ENCODE results near the gene VPS8. TPM values are rescaled to one million over a fixed set of nuclear protein-coding genes. Genes with fewer than 3 reads are reported as not detected.

The VPS8 gene, protein sequence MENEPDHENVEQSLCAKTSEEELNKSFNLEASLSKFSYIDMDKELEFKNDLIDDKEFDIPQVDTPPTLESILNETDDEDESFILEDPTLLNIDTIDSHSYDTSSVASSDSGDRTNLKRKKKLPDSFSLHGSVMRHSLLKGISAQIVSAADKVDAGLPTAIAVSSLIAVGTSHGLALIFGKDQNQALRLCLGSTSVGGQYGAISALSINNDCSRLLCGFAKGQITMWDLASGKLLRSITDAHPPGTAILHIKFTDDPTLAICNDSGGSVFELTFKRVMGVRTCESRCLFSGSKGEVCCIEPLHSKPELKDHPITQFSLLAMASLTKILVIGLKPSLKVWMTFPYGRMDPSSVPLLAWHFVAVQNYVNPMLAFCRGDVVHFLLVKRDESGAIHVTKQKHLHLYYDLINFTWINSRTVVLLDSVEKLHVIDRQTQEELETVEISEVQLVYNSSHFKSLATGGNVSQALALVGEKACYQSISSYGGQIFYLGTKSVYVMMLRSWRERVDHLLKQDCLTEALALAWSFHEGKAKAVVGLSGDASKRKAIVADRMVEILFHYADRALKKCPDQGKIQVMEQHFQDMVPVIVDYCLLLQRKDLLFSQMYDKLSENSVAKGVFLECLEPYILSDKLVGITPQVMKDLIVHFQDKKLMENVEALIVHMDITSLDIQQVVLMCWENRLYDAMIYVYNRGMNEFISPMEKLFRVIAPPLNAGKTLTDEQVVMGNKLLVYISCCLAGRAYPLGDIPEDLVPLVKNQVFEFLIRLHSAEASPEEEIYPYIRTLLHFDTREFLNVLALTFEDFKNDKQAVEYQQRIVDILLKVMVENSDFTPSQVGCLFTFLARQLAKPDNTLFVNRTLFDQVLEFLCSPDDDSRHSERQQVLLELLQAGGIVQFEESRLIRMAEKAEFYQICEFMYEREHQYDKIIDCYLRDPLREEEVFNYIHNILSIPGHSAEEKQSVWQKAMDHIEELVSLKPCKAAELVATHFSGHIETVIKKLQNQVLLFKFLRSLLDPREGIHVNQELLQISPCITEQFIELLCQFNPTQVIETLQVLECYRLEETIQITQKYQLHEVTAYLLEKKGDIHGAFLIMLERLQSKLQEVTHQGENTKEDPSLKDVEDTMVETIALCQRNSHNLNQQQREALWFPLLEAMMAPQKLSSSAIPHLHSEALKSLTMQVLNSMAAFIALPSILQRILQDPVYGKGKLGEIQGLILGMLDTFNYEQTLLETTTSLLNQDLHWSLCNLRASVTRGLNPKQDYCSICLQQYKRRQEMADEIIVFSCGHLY (N-terminal part only)
- 46.1 TPM for total RNA-seq
- long read RNA-seq, full-length matches to known transcripts, result 20 of 29 reads
- long read RNA-seq, partial matches to known transcripts, result 4 of 29 reads
- long read RNA-seq, other reads (novel, unspliced or antisense), result 5 of 29 reads

DNA sequence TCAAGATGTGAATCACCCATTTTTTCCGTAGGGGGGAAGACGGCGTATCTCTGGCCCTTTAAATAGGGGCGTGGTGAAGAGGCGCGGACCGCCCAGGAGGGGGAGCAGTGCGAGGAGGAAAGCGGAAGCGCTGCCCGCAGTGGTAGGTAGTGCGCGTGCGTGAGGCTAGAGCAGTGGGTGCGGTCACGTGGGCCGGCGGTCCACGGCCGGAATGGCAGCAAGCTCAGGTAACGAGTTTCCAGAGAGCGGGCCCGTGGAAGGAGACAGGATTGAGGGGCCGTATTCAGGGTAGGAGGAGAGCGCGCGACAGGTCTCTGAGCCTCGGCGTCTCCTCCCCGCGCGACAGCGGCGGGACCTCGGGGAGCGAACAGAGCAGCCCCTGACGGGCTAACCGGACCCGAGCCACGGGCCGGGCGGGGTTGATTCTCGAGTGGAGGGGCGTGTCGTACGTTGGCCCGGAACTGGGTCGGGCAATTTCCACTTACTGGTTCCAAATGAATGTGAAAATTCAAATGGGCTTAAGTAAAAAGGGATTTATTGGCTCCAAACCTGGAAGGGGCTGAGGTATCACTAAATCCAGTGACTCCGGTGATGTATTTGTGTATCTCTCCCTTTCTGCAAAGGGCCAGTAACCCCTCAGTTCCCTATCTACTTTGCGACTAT is at the start of gene VPS8:
VPS8 (plus strand) TSS at position 168 of the 663 bp plus-strand sequence. CDS start 12,467 bp downstream, outside the sequence.
- DNase-seq (ENCODE audit: missing footprints) (peak; percentile 98), ATAC-seq (peak; percentile 97)
- intact Hi-C loops (cut with DNase I), result loop anchor here (10.0 kb wide), 1 partner anchor 447 kb away; the partner anchor contains the start of genes CLCN2 and POLR2H

GRCh38 chr3:184764191-184764590 is 47.8 kb upstream of the VPS8 start:
- no peak for ATAC-seq
- intact Hi-C loops (cut with DNase I), result no loop called here
- no peak for DNase-seq (ENCODE audit: missing footprints)

- ATAC-seq (no peak), DNase-seq (ENCODE audit: missing footprints) (no peak)
- intact Hi-C loops (cut with DNase I), result no loop called here
Observed at GRCh38 chr3:184765047-184765729, 46.8 kb upstream of the VPS8 start.

DNA sequence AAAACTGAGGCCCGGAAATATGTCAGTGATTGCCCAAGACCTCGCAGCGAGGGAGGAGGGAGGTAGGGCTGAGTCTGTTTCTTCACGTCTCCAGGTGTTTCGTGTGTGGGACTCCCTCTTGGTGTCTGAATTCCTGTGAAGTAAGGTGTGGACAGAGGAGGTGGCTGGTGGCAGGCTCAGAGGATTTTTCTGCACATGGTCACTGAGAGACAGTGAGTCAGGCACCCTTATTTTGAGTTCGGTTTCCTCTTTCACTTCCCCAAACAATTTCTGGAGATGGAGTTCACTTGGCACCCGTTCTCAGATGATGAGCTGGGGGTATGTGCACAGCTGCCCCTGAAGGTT is 46.3 kb upstream of the VPS8 start:
- DNase-seq (ENCODE audit: missing footprints) (no peak), ATAC-seq (no peak)
- intact Hi-C loops (cut with DNase I), result no loop called here

GRCh38 chr3:184766555-184767261 is 45.3 kb upstream of the VPS8 start:
- ATAC-seq, result no peak
- intact Hi-C loops (cut with DNase I), result no loop called here

DNA sequence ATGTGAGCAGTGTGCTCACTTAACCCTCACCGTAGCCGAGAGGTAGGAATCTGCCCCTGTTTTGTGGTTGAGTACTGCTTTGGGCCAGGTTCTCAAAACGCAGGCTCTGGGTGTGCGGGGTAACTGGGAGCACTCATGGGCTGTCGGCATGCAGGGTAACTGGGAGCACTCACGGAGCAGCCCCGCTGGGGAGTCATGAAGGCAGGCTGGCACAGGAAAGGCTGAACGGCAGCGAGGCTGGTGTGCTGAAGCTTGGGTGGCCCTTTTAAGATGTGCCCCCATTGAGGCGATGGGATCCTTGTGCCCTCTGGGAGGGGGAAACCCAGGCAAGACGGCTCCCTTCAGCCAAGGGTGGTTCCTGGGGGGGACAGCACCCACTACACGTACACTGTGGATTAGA is 44.6 kb upstream of the VPS8 start:
- DNase-seq (ENCODE audit: missing footprints) (no peak), ATAC-seq (no peak)
- intact Hi-C loops (cut with DNase I), result no loop called here

More at GRCh38 chr3:184766555-184767261, 45.3 kb upstream of the VPS8 start:
- DNase-seq (ENCODE audit: missing footprints), result no peak

DNA sequence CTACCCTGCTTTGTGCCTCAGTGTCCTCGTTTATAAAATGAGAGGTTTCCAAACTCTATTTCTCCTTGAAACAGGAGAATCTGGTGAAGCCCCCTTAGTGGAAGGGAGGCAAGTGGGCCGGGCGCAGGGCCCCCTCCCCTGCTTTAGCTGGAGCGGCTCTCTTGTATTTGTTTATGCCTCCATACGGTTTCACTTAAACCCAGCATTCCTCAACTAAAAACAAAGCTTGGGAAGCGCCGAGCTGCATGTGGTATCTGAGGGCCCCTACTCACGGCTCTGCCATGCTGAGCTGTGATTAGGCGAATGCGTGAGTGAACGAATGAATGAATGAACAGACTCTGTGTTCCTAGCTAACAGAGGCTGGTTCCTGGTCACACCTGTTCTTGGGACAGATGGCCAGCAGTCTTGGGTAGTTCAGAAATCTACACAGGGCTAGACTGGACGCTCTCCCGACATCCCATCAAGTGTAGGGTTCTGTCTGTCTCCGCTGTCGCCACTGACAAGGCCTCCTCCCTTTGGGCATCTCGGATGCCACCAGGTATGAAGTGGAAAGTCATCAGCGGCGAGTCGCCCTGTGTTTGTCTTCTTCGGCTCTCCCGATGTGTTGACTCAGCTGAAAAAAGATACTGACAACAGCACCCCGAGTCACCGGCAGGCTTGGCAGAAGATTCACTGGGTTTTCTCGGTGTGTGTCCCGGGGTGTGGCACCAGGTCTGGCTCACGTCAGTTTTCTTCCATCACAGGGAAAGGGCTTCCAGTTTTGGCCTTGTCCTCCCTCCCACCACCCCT is 42.4 kb upstream of the VPS8 start:
- intact Hi-C loops (cut with DNase I), result no loop called here
- DNase-seq (ENCODE audit: missing footprints) (no peak), ATAC-seq (no peak)

DNA sequence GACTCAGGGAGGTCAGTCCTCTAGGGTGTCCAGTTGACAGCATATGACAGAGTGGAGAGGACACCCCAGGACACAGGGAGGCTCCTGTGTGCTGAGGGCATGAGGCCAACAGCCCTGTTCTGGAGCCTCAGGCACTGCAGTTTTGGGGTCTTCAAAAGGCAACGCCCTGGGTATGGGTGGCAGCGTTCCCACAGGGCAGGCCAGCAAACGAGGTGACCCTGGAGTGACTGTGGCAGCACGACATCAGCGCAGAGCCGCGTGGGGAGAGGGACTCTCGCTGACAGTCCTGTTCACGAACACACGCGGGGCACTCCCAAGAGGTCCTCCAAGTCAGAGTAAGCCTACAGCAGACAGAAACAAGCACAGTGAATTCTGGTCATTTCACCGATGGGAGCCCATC is 41.4 kb upstream of the VPS8 start:
- ATAC-seq (no peak), DNase-seq (ENCODE audit: missing footprints) (no peak)
- intact Hi-C loops (cut with DNase I), result no loop called here

- ATAC-seq, result peak; percentile 26
- intact Hi-C loops (cut with DNase I), result no loop called here
Observed at GRCh38 chr3:184771301-184772127, 40.5 kb upstream of the VPS8 start.

DNA sequence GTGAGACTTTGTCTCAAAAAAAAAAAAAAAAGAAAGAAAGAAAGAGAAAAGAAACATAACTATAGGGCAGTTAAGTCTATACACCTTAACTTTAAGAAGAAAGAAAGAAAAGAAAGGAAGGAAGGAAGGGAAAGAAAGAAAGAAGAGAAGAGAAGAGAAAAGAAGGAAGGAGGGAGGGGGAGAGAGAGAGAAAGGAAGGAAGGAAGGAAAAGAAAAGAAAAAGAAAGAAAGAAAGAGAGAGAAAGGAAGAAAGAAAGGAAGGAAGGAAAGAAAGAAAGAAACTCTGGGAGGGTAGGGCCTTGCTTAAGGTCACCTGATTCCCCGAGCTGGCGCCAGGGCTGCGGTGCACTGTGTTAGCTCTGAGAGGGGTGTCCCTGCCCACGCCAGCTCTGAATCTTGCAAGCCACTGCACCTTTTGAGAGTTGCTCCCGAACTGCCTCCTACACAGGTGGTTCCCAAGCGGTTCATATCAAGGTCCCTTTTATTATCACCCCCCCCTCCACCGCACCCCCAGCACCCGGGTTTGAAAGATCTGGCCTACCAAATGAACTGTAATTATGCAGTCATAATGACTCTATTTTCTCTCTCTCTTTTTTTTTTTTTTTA is 39.2 kb upstream of the VPS8 start:
- intact Hi-C loops (cut with DNase I), result no loop called here
- DNase-seq (ENCODE audit: missing footprints) (no peak), ATAC-seq (no peak)

More at GRCh38 chr3:184771301-184772127, 40.5 kb upstream of the VPS8 start:
- DNase-seq (ENCODE audit: missing footprints), result no peak

GRCh38 chr3:184773283-184774186 is 38.4 kb upstream of the VPS8 start:
- DNase-seq (ENCODE audit: missing footprints) (no peak), ATAC-seq (peak; percentile 45)
- intact Hi-C loops (cut with DNase I), result no loop called here

DNA sequence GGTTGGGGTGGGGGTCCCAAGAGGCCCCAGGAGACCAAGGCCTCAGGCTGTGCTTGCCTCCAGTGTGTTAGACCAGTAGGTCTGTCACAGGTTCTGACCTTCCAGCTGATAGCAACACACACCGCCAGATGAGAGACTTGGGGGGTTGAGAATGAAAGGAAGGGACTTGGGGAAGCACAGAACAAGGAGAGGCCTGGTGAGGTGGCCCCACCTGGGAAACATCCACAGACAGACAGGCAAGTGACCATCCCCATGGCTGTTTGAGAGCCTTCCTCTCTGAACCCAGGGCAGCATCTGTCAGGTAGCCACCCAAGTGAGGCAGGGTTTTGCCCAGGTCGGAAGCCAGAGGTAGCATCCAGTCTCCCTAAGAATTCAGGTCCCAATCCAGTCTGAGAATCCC is 35.0 kb upstream of the VPS8 start:
- DNase-seq (ENCODE audit: missing footprints) (no peak), ATAC-seq (no peak)
- intact Hi-C loops (cut with DNase I), result loop anchor here (1.0 to 2.0 kb wide), 2 partner anchors 50 to 216 kb away; partner anchors contain the start of gene EPHB3

DNA sequence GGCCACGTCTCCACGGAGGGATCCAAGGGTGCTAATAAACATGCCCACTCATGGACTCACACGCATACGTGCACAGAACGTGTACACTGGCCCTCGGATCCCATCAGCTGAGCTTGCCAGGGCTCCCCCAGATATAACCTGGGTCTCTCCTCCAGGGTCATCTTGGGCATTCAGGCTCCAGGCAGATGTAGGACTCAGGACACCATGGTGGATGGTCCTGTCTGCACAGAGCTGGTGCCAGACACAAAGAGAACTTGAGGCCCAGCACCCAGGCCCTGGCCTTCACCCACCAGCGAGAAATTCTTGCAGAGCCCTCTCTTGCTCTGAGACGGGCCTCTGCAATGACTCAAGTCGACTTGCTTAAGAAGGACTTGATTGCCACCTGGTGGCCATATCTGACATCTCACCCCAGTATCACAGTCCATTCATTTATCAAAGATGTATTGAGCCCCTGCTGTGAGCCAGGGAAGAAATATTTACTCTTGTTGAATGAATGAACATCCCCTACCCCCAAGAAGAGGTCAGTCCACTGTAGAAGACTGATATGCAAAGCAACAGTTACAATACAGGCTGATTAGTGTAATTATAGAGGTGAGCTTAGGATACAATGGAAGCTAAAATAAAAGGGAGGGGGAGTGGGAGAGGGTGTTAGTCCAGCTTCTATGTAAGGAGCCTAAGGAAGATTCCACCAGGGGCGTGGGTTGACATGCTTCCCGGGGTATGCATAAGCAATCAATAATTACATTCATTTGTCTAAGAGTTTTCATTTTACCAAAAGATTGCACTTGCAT is 34.2 kb upstream of the VPS8 start:
- intact Hi-C loops (cut with DNase I), result loop anchor here (1.0 to 2.0 kb wide), 2 partner anchors 51 to 216 kb away; partner anchors contain the start of gene EPHB3
- DNase-seq (ENCODE audit: missing footprints) (no peak), ATAC-seq (peak; percentile 90)

All from Right ventricle myocardium inferior (tissue), 1 donor.